HG03354 (cell line): Measurements from ENCODE around the gene DCHS1.
A peak's percentile ranks its signal among the peaks of the same experiment; 100 is the strongest.

ENCODE experiments used
- ATAC-seq: cut with Tn5 transposase; IDR thresholded peaks from one replicate; pipeline ENCODE4 v1.9.1; 2021; ENCODE audit warnings: mild to moderate bottlenecking; ENCODE audit not compliant: unreplicated experiment, poor library complexity, severe bottlenecking

DCHS1 gene

DNA sequence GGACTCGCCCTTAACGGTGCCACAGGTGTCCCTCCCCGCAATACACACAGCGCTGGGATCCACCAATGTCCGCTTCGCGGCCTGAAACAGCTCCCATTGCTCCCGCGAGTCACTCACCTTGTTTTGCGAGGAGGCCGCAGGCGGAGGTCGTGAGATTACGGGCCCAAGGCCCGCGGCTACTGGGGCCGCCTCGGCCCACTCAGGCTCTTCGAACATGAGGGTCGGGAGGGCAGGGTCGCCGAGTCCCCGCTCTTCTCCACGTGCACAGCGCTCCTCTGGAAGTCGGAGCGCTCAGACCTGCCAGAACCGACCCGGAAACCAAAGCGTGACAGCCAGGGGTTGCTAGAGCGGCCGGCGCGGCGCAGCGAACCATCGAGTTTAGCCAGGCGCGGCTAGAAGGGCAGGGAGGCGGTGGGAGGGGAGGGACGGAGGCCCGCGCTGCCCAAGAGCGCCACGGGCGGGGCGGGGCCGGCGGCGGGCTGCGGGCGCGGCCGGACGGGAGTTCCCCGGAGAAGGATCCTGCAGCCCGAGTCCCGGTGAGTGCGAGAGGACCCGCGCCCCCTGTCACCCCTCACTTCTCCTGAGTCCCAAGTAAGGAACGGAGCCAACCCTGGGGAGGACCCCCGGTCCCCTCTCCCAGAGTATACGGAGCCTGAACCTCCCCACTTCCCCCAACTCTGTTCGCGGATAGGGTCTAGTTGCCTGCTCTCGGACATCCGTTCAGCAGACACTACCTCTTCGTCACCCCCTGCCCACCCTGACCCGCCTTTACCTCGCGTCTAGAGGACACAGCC lies 52.1 kb downstream of the DCHS1 start, which contains the start of the genes ILK and RRP8:
TSS of gene ILK (plus strand) at position 488 of the 794 bp plus-strand sequence. CDS start 498 bp downstream, outside the sequence.
TSS of gene RRP8 (minus strand) at position 330 of the 794 bp plus-strand sequence. CDS start at position 216, 114 bp downstream.
- ATAC-seq, result peak; percentile 81

DNA sequence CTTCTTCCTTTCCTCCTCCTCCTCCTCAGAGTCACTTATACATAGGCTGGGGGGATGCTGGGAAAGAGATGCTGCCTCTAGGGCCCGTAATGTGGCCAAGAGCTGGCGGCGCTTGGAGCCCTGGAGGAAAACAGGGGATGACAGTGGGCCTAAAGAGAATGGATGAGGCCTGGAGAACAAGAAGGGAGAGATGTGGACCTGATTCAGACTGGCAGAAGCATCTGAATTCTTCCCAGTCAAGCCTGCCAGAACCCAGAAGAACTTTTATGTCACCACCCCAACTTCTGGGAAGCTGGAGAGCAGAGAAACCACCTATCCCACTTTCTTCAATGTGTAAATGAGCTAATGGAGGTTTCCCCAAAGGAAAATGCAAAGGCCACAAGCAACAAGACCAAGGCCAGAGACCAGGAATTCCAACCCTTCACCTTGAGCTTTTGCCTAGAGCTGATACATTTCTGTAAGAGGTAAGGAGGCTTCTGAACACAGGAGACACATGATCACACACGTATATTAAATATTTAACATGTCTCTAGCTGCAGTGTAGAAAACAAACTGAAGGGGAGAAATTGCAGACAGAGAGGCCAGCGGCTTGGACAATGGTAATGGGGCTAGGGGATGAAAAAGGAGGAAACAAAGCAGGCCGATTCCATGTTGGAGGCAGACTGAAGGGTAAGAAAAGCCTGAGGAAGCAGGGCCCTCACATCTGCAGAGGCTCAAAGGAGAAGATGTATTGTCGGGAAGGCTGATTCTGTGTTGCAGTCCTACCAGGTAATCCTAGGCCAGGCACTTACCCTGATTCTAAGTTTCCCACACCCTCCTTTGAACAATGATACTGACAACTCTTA lies 53.3 kb downstream of the DCHS1 start:
- no peak for ATAC-seq

DNA sequence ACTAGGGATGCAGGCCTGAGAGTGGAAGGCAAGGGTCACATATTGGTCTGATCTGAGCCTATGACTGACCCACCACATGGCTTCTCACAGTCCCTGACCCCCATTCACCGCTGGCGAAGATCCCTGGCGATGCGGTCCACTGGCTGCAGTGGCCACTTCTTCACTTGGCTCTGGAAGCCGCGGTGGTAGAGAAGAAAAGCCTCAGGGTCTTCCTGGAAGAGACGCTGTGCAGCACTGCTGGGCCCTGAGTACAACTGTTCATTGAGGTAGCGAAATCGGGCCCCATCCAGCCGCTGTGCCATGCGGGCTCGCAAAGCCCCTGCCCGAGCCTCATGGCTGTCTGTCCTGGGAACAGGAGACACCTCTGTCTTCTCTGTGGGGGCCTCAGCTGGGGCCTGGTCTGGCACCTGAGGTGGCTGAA lies 54.6 kb downstream of the DCHS1 start:
- ATAC-seq, result no peak

DNA sequence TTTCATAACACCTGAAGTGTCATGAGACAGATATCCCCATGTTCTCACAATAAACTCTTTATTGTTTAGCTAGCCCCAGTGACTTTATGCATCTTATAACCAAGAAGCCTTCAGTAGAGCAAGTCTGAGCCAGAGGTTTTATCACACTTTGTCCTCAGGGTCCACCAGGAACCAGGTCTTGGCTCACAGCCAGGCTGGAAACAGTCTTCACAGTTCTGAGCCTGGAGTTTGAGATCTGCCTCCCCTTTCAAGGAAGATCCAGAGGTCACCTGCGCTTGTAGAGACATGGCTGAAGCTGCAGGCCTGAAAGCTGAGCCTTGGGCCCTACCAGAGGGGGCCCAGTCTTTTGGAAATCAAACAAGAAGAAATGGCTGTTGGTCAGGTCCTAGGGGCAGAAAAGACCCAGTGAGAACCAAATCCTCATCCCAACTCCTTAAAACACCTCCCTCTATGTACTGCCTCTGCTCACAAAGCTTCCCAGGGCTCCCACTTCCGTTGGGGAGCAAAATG lies 55.7 kb downstream of the DCHS1 start:
- no peak for ATAC-seq

DNA sequence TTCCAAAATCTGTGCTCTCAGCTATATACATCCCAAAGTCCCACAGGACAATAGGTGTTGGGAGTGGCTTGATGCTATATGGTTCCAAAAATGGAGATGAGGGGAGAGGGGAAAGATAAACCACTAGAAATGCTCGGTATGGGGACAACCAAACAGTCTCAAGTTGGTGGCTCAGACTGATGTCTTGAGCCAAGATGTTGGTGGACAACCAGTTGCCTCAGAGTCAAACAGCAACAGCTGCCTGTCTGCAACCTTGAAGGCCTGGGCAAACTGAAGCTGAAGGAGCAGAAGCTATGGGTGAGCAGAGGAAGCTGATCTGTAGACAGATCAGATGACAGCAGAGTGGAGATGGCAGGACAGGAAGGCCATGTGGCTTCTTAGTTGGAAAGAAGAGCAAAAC lies 56.2 kb downstream of the DCHS1 start:
- ATAC-seq, result no peak

DNA sequence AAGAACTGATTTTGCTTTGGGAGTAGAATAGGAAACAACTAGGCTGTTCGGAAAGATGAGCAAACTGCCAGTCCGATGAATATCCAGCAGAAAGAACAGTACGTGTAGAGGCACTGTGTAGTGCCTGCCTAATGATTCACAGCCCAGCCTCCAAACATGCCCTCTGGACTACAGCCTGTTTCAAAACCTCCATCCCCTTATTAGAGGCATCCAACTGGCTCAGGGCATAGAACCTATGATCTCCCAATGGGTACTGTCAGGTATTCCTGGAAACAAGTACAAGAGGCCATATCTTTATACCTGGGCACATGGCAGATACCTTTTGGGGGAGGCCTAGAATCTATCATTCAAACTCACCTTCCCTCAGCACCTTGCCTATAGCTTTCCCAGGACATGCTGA lies 57.1 kb downstream of the DCHS1 start:
- no peak for ATAC-seq

DNA sequence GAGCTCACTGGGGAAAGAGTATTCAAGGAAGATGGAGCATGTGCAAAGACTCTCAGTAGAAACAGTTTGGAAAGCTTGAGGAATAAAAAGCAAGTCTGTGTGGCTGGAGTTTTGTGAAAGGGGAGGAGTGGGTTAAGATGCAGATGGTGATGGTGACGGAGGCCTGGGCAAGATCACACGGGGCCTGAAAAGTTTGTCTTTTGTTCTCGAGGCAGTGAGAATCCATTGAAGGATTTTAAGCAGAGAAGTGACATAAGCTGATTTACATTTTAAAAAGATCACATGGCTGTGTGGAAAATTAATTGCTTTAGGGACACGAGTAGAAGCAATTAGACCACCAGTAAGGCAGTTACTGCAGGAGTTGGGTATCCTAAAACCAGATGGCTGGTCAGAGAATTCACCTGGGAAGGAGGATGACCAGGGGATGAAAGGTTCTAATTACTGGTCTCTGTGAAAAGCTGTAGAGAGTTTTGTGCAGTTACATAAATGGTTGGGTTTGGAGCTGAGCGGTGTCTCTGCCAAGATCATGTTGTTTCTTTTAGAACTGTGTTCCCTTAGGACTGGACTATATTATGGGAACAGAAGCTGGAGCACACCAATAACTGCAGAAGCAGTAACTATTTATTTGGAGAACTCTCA lies 59.3 kb downstream of the DCHS1 start:
- ATAC-seq, result no peak

DNA sequence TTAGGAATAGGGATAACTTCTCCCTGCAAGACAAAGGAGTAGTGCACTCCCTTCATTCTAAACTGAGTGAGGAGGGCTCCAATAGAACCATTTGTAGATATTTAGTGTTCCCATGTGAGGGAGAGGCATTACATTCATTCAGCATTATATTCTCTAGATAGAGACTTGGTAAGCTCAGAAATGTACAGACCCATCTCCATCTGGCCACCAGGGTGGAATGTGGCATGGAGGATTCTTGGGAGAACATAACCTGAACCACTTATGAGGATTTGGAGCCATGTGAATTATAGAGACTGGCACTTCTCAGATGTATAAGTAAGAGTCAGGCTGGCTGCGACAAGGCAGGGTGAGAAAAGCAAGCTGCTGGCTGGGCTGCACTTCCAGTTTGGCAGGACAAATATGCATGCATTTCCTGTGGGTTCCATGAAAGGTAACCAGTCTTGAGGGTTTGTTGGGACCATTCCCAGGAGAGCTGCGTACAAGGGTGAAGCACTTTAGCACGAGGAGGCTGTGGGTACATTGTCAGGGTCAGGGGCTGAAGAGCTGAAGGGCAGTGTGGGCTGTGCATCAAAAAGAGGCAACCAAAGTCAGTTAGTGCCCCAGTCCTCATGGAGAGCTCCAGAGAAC lies 61.4 kb downstream of the DCHS1 start:
- ATAC-seq, result no peak

DNA sequence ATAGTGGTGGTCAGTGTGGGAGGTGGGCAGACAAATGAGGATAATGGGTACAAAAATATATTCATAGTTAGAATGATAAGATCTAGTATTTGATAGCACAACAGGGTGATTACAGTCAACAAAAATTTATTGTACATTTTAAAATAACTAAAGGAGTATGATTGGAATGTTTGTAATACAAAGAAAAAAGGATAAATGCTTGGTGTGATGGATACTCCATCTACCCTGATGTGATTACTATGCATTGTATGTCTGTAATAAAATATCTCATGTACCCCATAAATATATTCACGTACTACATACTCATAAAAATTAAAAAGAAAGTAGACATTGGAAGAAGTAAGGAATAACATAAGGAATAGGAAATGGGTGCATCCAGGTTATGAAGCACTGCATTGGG lies 67.6 kb downstream of the DCHS1 start:
- no peak for ATAC-seq

DNA sequence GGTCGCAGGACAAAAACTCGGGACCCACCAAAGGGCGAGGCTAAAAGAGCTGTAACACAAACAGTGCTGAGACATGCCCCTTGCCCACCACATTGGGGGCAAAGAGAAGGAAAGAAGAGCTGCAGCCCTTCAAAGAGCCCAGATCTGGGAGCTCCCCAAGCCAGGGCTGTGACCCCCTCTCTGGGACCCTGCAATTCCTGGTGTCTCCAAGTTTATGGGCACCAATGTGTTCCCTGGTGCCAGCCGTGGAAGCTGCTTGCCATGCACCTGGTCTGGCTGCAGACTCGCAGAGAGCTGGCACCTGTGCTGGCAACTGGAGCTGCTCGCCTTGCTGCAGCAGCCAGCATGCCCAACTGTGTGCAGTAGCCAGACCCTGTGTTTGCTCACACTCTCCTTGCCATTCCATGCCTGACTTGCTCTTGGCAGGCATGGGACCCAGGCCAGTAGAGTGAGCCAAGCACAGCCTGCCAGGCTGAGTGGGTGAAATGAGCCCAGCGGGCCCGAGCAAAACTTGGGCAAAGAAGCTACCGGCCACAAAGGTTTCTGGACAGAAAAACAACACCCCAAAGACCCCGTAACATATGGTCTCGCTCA lies 68.2 kb downstream of the DCHS1 start:
- no peak for ATAC-seq

DNA sequence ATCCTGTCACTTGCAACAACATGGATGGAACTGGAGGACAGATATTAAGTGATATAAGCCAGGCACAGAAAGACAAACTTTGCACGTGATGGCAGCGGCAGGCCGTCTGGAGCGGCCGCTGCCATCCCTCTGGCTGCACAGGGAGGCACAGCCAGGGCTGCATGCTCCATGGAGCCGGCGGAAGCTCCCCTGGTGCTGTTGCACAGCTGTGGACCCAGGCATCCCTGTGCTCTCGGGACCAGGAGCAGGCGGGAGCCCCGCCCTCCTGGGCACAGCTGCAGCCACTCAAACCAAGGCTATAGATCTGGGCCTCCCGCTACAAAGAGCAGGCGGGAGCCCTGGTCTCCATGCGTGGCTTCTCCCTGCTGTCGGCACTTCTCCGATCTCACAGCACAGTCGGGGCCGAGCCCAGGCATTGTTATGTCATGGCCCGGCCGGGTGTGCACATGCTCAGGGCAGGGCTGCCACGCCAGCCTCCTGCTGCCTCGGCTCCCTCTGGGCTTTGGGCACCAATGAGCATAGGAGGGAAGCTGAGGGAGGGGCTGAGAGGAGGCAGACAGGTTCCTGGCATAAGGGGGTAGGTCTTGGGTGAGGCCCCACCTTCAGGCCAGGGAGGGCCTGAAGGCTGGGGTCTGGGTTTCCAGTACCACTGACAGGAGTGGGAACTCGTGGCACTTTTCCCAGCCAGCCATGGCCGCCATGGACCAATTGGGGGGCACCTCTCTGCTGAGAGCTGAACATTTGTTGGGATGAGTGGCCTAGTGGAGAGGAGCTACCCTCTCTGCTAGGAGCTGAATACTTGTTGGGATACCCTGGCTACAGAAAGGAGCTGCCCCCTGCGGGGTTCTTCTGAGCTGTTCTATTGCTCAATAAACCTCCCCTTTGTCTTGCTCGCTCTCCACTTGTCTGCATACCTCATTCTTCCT lies 68.9 kb downstream of the DCHS1 start:
- no peak for ATAC-seq

DNA sequence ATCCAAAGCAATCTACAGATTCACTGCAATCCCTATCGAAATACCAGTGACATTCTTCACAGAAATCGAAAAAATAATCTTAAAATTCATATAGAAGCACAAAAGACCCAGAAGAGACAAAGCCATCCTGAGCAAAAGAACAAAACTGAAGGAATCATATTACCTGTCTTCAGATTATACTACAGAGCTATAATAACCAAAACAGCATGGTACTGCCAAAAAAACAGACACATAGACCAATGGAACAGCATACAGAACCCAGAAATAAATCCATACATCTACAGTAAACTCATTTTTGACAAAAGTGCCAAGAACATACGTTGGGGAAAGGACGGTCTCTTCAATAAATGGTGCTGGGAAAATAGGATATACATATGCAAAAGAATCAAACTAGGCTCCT lies 71.1 kb downstream of the DCHS1 start:
- ATAC-seq, result no peak

DNA sequence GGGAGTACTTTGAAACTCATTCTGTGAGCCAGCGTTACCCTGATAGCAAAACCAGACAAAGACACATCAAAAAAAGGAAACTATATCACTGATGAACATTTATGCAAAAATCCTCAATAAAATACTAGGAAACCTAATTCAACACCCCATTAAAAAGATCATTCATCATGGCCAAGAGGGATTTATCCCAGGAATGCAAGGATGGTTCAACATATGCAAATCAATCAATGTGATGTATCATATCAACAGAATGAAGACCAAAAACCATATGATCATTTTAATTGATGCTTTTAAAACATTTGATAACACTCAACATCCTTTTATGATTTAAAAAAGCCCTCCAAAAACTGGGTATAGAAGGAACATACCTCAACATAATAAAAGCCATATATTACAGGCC lies 72.0 kb downstream of the DCHS1 start:
- no peak for ATAC-seq

DNA sequence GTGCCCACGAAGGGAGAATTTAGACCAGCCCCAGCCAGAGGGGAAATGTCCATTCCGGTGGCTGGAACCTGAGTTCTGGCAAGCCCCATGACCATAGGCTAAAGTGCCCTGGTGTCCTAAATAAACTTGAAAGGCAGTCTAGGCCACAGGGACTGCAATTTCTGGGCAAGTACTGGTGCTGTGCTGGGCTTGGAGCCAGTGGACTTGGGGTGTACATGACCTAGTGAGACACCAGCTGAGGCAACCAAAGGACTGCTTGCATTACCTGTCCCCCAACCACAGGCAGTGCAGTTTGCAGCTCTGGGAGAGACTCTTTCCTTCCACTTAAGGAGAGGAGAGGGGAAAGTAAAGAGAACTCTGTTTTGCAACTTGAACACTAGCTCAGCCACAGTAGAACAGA lies 75.9 kb downstream of the DCHS1 start:
- ATAC-seq, result no peak

DNA sequence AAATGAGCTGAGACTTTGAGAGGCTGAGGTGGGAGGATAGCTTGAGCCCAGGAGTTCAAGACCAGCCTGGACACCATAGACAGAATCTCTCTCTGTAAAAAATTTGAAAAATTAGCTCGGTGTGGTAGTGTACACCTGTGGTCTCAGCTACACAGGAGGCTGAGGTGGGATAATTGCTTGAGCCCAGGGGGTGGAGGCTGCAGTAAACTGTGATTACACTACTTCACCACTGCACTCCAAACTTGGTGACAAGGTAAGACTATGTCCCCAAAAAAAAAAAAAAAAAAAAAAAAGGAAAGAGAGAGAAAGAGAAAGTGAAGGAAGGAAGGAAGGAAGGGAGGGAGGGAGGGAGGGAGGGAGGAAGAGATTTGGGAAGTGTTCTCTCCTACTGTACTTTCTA lies 77.5 kb downstream of the DCHS1 start:
- ATAC-seq, result no peak

DNA sequence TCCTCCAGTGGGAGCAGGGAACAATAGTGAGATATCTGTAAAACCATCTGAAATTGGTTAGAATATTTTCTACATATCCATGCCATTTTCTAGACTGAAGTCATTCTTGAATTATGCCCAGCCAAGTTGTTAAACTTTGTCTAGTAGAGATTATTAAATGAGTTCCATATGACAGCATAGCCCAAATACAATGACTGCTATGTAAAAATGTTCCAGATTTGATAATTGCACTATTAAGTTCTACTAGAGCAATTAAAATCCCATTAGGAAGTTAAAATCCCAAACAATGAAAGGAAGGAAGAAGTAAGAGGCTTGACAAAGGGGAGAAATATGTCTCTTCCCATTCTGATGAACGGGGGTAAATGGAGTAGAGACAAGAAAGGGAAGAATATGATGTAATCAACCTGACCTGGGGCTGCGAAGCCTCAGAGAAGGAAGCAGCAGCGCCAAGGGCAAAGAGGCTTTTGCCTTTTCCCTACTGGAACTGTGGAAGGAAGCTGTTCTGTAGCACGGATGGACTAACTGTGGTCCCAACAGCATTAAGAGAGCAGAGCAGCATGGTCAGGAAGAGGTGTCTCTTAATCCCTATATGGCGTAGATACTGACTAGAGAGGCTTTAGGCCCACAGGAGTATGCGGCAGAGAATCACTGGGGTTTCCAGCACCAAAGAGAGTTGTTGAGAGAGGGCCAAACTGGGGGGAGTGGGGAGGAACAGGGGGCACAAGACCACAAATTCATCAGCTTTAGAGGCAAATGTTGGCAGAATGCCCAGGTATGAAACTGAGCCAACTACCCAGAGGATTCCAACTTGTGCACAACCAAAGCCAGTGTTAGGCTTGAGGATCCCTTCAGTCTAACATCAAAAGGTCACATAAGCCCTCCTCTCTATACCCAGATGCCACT lies 78.9 kb downstream of the DCHS1 start:
- ATAC-seq, result no peak
